K562 (cell line): ENCODE measurements around the gene ATP13A2. TPM values are rescaled to one million over a fixed set of nuclear protein-coding genes. Genes with fewer than 3 reads are reported as not detected.

Experiments
- BRCA1 ChIP-seq, 2 experiments: fragments of 450-650 bp in 1 of 2; sonication (generic) in 1 of 2; formaldehyde crosslinking in 1 of 2; IDR thresholded peaks; 2 replicates each; pipeline versions ENCODE4 v1.5.0 to v1.6.1; 2017 to 2020; ENCODE audit warnings: mild to moderate bottlenecking in 1 of 2, missing genetic modification reagents in 1 of 2
- C11orf30 ChIP-seq: fragments of 450-650 bp; IDR thresholded peaks from 2 replicates; pipeline ENCODE4 v1.6.1; 2016; ENCODE audit warnings: low read depth, mild to moderate bottlenecking
- CHD1 ChIP-seq: fragments of 200-600 bp; sonication (generic); IDR thresholded peaks from one replicate; pipeline ENCODE4 v1.6.1; 2012; ENCODE audit warnings: mild to moderate bottlenecking, moderate library complexity, low read length, inconsistent platforms
- CTBP1 ChIP-seq: fragments of 450-650 bp; IDR thresholded peaks from 2 replicates; pipeline ENCODE4 v1.6.1; 2016; ENCODE audit warnings: borderline replicate concordance
- GATAD2A ChIP-seq: fragments of 450-650 bp; IDR thresholded peaks from 2 replicates; pipeline ENCODE4 v1.6.1; 2017
- NCOA6 ChIP-seq: fragments of 450-650 bp; IDR thresholded peaks from 2 replicates; pipeline ENCODE4 v1.6.1; 2017; ENCODE audit warnings: mild to moderate bottlenecking
- POLR2G ChIP-seq: fragments of 200-400 bp; formaldehyde crosslinking; IDR thresholded peaks from 2 replicates; pipeline ENCODE4 v1.6.1; 2017; ENCODE audit warnings: low read depth, mild to moderate bottlenecking, antibody characterized with exemption, low read length, moderate library complexity
- RBM34 ChIP-seq: fragments of 200-400 bp; formaldehyde crosslinking; IDR thresholded peaks from 2 replicates; pipeline ENCODE4 v1.6.1; 2018; ENCODE audit warnings: low read length, borderline replicate concordance; ENCODE audit not compliant: insufficient read depth
- RFX7 ChIP-seq: fragments of 250-450 bp; sonication (Bioruptor Pico); IDR thresholded peaks from 2 replicates; pipeline ENCODE4 v1.5.1; 2021; ENCODE audit warnings: mild to moderate bottlenecking
- RUNX1 ChIP-seq: sonication (generic); IDR thresholded peaks from 2 replicates; pipeline ENCODE4 v1.6.1; 2016; ENCODE audit warnings: antibody characterized with exemption, low read depth
- TCFL5 ChIP-seq: fragments of 250-450 bp; sonication (Bioruptor Pico); conservative IDR thresholded peaks from 2 replicates; pipeline ENCODE4 v1.6.1; 2021; ENCODE audit warnings: mild to moderate bottlenecking, moderate library complexity, matching md5 sums
- TFAP4 ChIP-seq: sonication (generic); formaldehyde crosslinking; IDR thresholded peaks from 2 replicates; pipeline ENCODE4 v1.8.0; 2022; ENCODE audit warnings: missing genetic modification reagents, mild to moderate bottlenecking, moderate library complexity, borderline replicate concordance
- THRAP3 ChIP-seq: fragments of 450-650 bp; IDR thresholded peaks from 2 replicates; pipeline ENCODE4 v1.6.1; 2016; ENCODE audit warnings: mild to moderate bottlenecking, inconsistent platforms, borderline replicate concordance
- ZBTB5 ChIP-seq: fragments of 450-650 bp; IDR thresholded peaks from 2 replicates; pipeline ENCODE4 v1.6.1; 2017; ENCODE audit warnings: antibody characterized with exemption
- ZNF282 ChIP-seq: sonication (generic); formaldehyde crosslinking; IDR thresholded peaks from 2 replicates; pipeline ENCODE4 v1.8.1; 2023; ENCODE audit warnings: missing genetic modification reagents
- ZNF311 ChIP-seq: fragments of 250-450 bp; sonication (Bioruptor Pico); IDR thresholded peaks from 2 replicates; pipeline ENCODE4 v1.4.0; 2020; ENCODE audit warnings: mild to moderate bottlenecking, moderate library complexity
- ZNF79 ChIP-seq: fragments of 250-450 bp; sonication (Bioruptor Pico); IDR thresholded peaks from 2 replicates; pipeline ENCODE4 v1.4.0; 2020; ENCODE audit warnings: low read depth, mild to moderate bottlenecking, moderate library complexity
- polyA plus RNA-seq, 8 experiments: library from polyadenylated mRNA; depleted of rRNA in 4 of 8; stranded (reverse) in 5 of 8; unstranded in 3 of 8; fragments of >200 nt; fragmentation: Nextera tagmentation in 2 of 8; fragmentation: Illumina TruSeq in 1 of 8; extraction: Ambion mirVana in 2 of 8; extraction: Trizol in 1 of 8; gene quantifications; 2 replicates each; pipeline versions ENCODE4 v1.2.1 to v1.2.3, GENCODE V29; 2011 to 2014; ENCODE audit warnings: inconsistent platforms in 1 of 8, missing spikeins in 1 of 8
- total RNA-seq, 7 experiments: library from RNA; depleted of rRNA in 6 of 7; stranded (reverse); fragments of >200 nt in 6 of 7; fragmentation: Illumina TruSeq in 2 of 7; extraction: Trizol in 2 of 7; gene quantifications; 2 replicates each; pipeline versions ENCODE4 v1.2.1 to v1.2.3, GENCODE V29; 2011 to 2021; ENCODE audit warnings: low replicate concordance in 1 of 7
- TF ChIP-seq, protein P1 (sequence below): fragments of 250-450 bp; sonication (Bioruptor Pico); IDR thresholded peaks from 2 replicates; pipeline ENCODE4 v1.6.1; 2021; ENCODE audit warnings: mild to moderate bottlenecking
- TF ChIP-seq, protein P2 (sequence below): sonication (generic); formaldehyde crosslinking; IDR thresholded peaks from 2 replicates; pipeline ENCODE4 v1.9.0; 2022; ENCODE audit warnings: mild to moderate bottlenecking, missing genetic modification reagents

The ATP13A2 gene
- total and polyA plus RNA-seq, 9 of the 15 experiments (the other 6 are each of a cell fraction or from before 2014, with no cell fraction given) = 0.36 to 56.3 (median 16.3) TPM

DNA sequence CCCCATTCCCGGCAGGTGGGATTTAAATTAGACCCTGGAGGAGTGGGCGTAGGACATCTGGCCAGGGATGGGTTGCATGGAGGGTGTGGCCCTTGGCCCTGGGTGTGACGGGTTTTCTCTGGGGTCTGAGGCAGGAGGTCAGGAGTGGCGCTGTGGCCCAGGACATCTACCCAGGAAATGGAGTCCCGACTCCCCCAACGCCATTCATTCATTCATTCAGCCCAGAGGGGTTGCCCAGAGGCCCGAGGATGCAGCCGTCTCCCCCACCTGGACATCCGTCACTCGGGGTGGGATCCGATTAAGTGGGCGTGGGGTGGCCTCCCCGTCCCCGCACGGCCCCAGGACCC, 663 bp downstream of the ATP13A2 start (continued):
- TF ChIP-seq, protein P1, sequence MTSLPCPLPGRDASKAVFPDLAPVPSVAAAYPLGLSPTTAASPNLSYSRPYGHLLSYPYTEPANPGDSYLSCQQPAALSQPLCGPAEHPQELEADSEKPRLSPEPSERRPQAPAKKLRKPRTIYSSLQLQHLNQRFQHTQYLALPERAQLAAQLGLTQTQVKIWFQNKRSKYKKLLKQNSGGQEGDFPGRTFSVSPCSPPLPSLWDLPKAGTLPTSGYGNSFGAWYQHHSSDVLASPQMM (CRISPR knock-in tag) = no peak
- no peak for TF ChIP-seq C11orf30
- TF ChIP-seq, protein P2, sequence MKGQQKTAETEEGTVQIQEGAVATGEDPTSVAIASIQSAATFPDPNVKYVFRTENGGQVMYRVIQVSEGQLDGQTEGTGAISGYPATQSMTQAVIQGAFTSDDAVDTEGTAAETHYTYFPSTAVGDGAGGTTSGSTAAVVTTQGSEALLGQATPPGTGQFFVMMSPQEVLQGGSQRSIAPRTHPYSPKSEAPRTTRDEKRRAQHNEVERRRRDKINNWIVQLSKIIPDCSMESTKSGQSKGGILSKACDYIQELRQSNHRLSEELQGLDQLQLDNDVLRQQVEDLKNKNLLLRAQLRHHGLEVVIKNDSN (CRISPR knock-in tag) = 0 out of 2 replicates have a peak, but pooled peaks have one; percentile 15
- no peak for TF ChIP-seq POLR2G
- TF ChIP-seq CHD1 = peak; percentile 23
- 0 out of 2 replicates have a peak, but pooled peaks have one; percentile 21 for TF ChIP-seq TFAP4 (CRISPR knock-in tag)
- no peak for TF ChIP-seq RFX7 (CRISPR knock-in tag)
- TF ChIP-seq NCOA6 = no peak
- no peak for TF ChIP-seq RBM34
- no peak for TF ChIP-seq CTBP1
- TF ChIP-seq GATAD2A = no peak
- TF ChIP-seq TCFL5 (CRISPR knock-in tag) = no peak
- no peak for TF ChIP-seq ZNF282 (CRISPR knock-in tag)
- no peak for TF ChIP-seq BRCA1 (IDR thresholded peaks at IDR 0.05)
- peak; percentile 68; the same call in 1 of the 2 replicates for TF ChIP-seq BRCA1 (CRISPR knock-in tag; IDR thresholded peaks at IDR 0.05)
- no peak for TF ChIP-seq THRAP3
- no peak for TF ChIP-seq ZBTB5
- no peak for TF ChIP-seq RUNX1
- TF ChIP-seq ZNF79 (CRISPR knock-in tag) = no peak
- TF ChIP-seq ZNF311 = no peak
